ENCODE measurements around the gene BIN1.

DNA sequence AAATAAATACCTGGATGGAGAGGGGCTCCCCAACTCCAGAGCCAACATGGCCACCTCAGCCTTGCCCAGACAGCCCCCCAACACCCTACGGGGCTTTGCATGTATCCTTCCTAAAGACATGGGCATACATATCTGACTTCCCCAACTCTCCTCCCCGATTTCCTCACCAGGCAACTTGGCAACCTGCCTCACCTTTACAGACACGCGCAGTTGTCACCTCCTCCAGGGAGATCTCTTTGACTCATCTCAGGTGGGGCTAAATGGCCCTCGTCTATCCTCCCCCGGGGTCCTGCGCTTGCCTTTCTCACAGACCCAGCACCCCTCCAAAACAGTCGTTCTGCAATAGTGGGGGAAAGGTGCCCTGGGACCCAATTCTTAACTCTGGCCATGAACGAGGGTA, 10.6 kb upstream of the BIN1 start:
- TF ChIP-seq, protein P1, sequence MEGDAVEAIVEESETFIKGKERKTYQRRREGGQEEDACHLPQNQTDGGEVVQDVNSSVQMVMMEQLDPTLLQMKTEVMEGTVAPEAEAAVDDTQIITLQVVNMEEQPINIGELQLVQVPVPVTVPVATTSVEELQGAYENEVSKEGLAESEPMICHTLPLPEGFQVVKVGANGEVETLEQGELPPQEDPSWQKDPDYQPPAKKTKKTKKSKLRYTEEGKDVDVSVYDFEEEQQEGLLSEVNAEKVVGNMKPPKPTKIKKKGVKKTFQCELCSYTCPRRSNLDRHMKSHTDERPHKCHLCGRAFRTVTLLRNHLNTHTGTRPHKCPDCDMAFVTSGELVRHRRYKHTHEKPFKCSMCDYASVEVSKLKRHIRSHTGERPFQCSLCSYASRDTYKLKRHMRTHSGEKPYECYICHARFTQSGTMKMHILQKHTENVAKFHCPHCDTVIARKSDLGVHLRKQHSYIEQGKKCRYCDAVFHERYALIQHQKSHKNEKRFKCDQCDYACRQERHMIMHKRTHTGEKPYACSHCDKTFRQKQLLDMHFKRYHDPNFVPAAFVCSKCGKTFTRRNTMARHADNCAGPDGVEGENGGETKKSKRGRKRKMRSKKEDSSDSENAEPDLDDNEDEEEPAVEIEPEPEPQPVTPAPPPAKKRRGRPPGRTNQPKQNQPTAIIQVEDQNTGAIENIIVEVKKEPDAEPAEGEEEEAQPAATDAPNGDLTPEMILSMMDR (IDR thresholded peaks at IDR 0.05; ENCODE audit: insufficient read depth, low read depth, low read length), result no peak
- no peak for TF ChIP-seq EZH2 (IDR thresholded peaks at IDR 0.05; ENCODE audit: insufficient read depth, low read length)

All from astrocyte (in vitro differentiated cells and primary cell).